ENCODE data around the gene AZGP1. TPM values are rescaled to one million over a fixed set of nuclear protein-coding genes. Genes with fewer than 3 reads are reported as not detected.

The AZGP1 gene
- polyA plus RNA-seq, 1 of the 3 experiments (the other 2 are of a cell fraction) = not detected

DNA sequence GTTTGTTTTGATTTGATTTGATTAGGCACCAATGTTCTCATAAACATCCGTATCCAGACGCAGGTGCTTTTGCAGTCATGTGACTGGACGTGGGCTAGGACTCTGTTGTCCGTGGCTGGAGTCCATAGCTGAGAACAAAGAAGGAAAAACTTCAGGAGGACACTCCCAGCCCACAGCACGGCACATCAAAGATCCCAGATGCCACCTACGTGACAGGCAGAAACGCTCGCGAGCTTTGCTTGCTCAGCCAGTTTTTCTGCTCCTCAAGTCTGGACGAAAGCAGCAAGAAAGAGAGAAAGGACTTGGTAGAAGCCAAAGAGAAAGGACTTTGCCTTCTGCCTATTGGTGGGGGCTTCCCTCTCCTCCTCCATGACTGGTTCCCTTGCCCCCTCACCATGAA, 32.7 kb upstream of the AZGP1 start:
- Histone ChIP-seq H2AFZ (ENCODE audit: low read depth) (no peak overlapping the region), H3K9me3 (no peaks in the 10 kb centered on the region), H3F3A (replicated peaks; ENCODE audit: insufficient read depth) (no peaks in the 10 kb centered on the region), H3K4me2 (no peak overlapping the region), H3K4me3 (ENCODE audit: low read depth in 2 of 2, low read length in 1 of 2) (no peak overlapping the region), H3K27me3 (ENCODE audit: insufficient read depth) (no peaks in the 10 kb centered on the region), H3K79me2 (ENCODE audit: insufficient read depth) (no peaks in the 10 kb centered on the region), H3K9me2 (no peaks in the 10 kb centered on the region), H3K9ac (no peak overlapping the region), H3K27ac (ENCODE audit: low read depth in 2 of 2, low read length in 1 of 2) (no peak overlapping the region), H4K20me1 (ENCODE audit: insufficient read depth) (no peaks in the 10 kb centered on the region), H3K4me1 (ENCODE audit: control insufficient read depth in 1 of 2, insufficient read depth in 2 of 2, low read depth in 1 of 2, low read length in 1 of 2) (no peaks in the 10 kb centered on the region; a peak in 1 of 4 replicates), H3K36me3 (replicated peaks in 1 of 2; ENCODE audit: control insufficient read depth in 1 of 2, insufficient read depth in 2 of 2, low read length in 1 of 2) (no peaks in the 10 kb centered on the region)
- TF ChIP-seq NFIC (IDR thresholded peaks at IDR 0.05; ENCODE audit: borderline replicate concordance) = no peak
- no peak for TF ChIP-seq MEF2A (IDR thresholded peaks at IDR 0.05; ENCODE audit: borderline replicate concordance, low read depth)
- TF ChIP-seq, protein P1, sequence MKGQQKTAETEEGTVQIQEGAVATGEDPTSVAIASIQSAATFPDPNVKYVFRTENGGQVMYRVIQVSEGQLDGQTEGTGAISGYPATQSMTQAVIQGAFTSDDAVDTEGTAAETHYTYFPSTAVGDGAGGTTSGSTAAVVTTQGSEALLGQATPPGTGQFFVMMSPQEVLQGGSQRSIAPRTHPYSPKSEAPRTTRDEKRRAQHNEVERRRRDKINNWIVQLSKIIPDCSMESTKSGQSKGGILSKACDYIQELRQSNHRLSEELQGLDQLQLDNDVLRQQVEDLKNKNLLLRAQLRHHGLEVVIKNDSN (IDR thresholded peaks at IDR 0.05; ENCODE audit: borderline replicate concordance, low read depth) = no peak
- ChIA-PET CTCF (interaction anchor here (1.3 kb wide), 3 partner anchors 11 to 16 kb away, joined by 4 to 11 read pairs (median 5); no protein-coding TSS in a partner anchor), POLR2A (no interaction called here)
- 63% methylated on average over 10 of the region's 10 CpGs for WGBS (ENCODE audit: low lambda C conversion rate)
- DNase-seq = no peak

DNA sequence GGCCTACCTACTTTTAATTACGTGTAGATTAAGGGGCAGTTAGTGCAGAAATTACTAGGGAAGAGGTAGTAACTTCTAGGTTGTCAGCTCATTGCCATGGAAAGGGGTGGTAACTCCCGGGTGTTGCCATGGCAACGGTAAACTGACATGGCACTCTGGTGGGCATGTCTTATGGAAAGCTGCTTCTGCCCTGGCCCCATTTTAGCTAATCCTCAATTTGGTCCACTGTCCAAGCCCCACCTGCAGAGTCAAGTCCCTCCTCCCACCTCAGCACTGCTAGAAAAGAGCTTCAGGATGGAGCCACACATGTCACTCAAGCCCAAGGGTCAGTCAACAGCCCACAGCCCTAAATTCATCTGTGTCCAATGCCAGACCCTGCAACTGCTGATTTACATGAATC, 32.1 kb upstream of the AZGP1 start:
- TF ChIP-seq GABPA (IDR thresholded peaks at IDR 0.05; ENCODE audit: low read depth) (no peak), YY1 (IDR thresholded peaks at IDR 0.05; ENCODE audit: low read depth) (no peak), GATA2 (CRISPR knock-in tag; IDR thresholded peaks at IDR 0.05) (no peak), FOXJ3 (CRISPR knock-in tag; IDR thresholded peaks at IDR 0.05) (no peak), RCOR1 (IDR thresholded peaks at IDR 0.05; ENCODE audit: low read length) (no peak), SMC3 (IDR thresholded peaks at IDR 0.05; ENCODE audit: low read depth, low read length) (no peak), TCF12 (IDR thresholded peaks at IDR 0.05) (no peak), TAF1 (IDR thresholded peaks at IDR 0.05; ENCODE audit: borderline replicate concordance, low read depth, low read length) (no peak), RXRA (IDR thresholded peaks at IDR 0.05; ENCODE audit: borderline replicate concordance, low read depth) (no peak), JUND (IDR thresholded peaks at IDR 0.05) (no peak), SIN3A (IDR thresholded peaks at IDR 0.05; ENCODE audit: borderline replicate concordance, low read depth, low read length) (no peak)
- TF ChIP-seq, protein P2, sequence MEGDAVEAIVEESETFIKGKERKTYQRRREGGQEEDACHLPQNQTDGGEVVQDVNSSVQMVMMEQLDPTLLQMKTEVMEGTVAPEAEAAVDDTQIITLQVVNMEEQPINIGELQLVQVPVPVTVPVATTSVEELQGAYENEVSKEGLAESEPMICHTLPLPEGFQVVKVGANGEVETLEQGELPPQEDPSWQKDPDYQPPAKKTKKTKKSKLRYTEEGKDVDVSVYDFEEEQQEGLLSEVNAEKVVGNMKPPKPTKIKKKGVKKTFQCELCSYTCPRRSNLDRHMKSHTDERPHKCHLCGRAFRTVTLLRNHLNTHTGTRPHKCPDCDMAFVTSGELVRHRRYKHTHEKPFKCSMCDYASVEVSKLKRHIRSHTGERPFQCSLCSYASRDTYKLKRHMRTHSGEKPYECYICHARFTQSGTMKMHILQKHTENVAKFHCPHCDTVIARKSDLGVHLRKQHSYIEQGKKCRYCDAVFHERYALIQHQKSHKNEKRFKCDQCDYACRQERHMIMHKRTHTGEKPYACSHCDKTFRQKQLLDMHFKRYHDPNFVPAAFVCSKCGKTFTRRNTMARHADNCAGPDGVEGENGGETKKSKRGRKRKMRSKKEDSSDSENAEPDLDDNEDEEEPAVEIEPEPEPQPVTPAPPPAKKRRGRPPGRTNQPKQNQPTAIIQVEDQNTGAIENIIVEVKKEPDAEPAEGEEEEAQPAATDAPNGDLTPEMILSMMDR (IDR thresholded peaks at IDR 0.05) = no peak
- TF ChIP-seq, protein P3, sequence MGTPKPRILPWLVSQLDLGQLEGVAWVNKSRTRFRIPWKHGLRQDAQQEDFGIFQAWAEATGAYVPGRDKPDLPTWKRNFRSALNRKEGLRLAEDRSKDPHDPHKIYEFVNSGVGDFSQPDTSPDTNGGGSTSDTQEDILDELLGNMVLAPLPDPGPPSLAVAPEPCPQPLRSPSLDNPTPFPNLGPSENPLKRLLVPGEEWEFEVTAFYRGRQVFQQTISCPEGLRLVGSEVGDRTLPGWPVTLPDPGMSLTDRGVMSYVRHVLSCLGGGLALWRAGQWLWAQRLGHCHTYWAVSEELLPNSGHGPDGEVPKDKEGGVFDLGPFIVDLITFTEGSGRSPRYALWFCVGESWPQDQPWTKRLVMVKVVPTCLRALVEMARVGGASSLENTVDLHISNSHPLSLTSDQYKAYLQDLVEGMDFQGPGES (IDR thresholded peaks at IDR 0.05; ENCODE audit: low read depth, low read length) = no peak
- TF ChIP-seq, protein P4, sequence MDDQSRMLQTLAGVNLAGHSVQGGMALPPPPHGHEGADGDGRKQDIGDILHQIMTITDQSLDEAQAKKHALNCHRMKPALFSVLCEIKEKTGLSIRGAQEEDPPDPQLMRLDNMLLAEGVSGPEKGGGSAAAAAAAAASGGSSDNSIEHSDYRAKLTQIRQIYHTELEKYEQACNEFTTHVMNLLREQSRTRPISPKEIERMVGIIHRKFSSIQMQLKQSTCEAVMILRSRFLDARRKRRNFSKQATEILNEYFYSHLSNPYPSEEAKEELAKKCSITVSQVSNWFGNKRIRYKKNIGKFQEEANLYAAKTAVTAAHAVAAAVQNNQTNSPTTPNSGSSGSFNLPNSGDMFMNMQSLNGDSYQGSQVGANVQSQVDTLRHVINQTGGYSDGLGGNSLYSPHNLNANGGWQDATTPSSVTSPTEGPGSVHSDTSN (IDR thresholded peaks at IDR 0.05) = no peak
- TF ChIP-seq, protein P5, sequence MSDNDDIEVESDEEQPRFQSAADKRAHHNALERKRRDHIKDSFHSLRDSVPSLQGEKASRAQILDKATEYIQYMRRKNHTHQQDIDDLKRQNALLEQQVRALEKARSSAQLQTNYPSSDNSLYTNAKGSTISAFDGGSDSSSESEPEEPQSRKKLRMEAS (IDR thresholded peaks at IDR 0.05; ENCODE audit: low read depth) = no peak
- H4K20me1 ChIP-seq (ENCODE audit: insufficient read depth) = no peaks in the 10 kb centered on the region
- H3K36me3 ChIP-seq (replicated peaks in 1 of 2; ENCODE audit: control insufficient read depth in 1 of 2, insufficient read depth in 2 of 2, low read length in 1 of 2) = no peaks in the 10 kb centered on the region
- H3K4me3 ChIP-seq (ENCODE audit: low read depth in 2 of 2, low read length in 1 of 2) = no peak overlapping the region
- no peaks in the 10 kb centered on the region for H3K9me3 ChIP-seq
- H3K4me1 ChIP-seq (ENCODE audit: control insufficient read depth in 1 of 2, insufficient read depth in 2 of 2, low read depth in 1 of 2, low read length in 1 of 2) = no peaks in the 10 kb centered on the region; a peak in 1 of 4 replicates
- no peaks in the 10 kb centered on the region for H3K9me2 ChIP-seq
- CTCF ChIA-PET = interaction anchor here (1.3 kb wide), 3 partner anchors 10 to 16 kb away, joined by 4 to 11 read pairs (median 5); no protein-coding TSS in a partner anchor
- H3F3A ChIP-seq (replicated peaks; ENCODE audit: insufficient read depth) = no peaks in the 10 kb centered on the region
- POLR2A ChIA-PET = no interaction called here
- no peak overlapping the region for H3K4me2 ChIP-seq
- no peak overlapping the region for H3K9ac ChIP-seq
- no peaks in the 10 kb centered on the region for H3K79me2 ChIP-seq (ENCODE audit: insufficient read depth)
- no peak for DNase-seq
- 22% methylated on average over 3 of the region's 3 CpGs for WGBS (ENCODE audit: low lambda C conversion rate)
- H3K27ac ChIP-seq (ENCODE audit: low read depth in 2 of 2, low read length in 1 of 2) = no peak overlapping the region
- no peak overlapping the region for H2AFZ ChIP-seq (ENCODE audit: low read depth)
- no peaks in the 10 kb centered on the region for H3K27me3 ChIP-seq (ENCODE audit: insufficient read depth)

All from SK-N-SH (cell line).